ENCODE data around the gene CCDC172.

The CCDC172 gene

GRCh38 chr10:116287906-116288501 is 36.2 kb upstream of the CCDC172 start:
- no peaks in the 10 kb centered on the region for H3K9me3 ChIP-seq (ENCODE audit: control insufficient read depth, low read length)

GRCh38 chr10:116289652-116290051 is 34.6 kb upstream of the CCDC172 start:
- Histone ChIP-seq H3K4me1 (no peaks in the 10 kb centered on the region), H3K27ac (no peak overlapping the region), H3K79me2 (no peaks in the 10 kb centered on the region), H3K9me3 (ENCODE audit: control insufficient read depth, low read length) (no peaks in the 10 kb centered on the region), H3K27me3 (ENCODE audit: control insufficient read depth, insufficient read depth, low read length) (no peaks in the 10 kb centered on the region), H2AFZ (no peak overlapping the region), H3K36me3 (ENCODE audit: control insufficient read depth, insufficient read depth, low read length) (no peaks in the 10 kb centered on the region), H3K4me2 (ENCODE audit: low read length) (no peak overlapping the region), H3K4me3 (ENCODE audit: low read depth, low read length) (no peak overlapping the region), H3K9ac (no peak overlapping the region)
- no peak for TF ChIP-seq CTCF (IDR thresholded peaks at IDR 0.05)

More at GRCh38 chr10:116287906-116288501, 36.2 kb upstream of the CCDC172 start:
- no peaks in the 10 kb centered on the region for H3K27me3 ChIP-seq (ENCODE audit: control insufficient read depth, insufficient read depth, low read length)
- no peak overlapping the region for H3K27ac ChIP-seq
- H3K9ac ChIP-seq: no peak overlapping the region
- H3K79me2 ChIP-seq: no peaks in the 10 kb centered on the region
- peak; percentile 64 for TF ChIP-seq CTCF (IDR thresholded peaks at IDR 0.05)
- no peaks in the 10 kb centered on the region for H3K4me1 ChIP-seq
- no peaks in the 10 kb centered on the region for H3K36me3 ChIP-seq (ENCODE audit: control insufficient read depth, insufficient read depth, low read length)
- no peak overlapping the region for H3K4me2 ChIP-seq (ENCODE audit: low read length)
- H2AFZ ChIP-seq: no peak overlapping the region
- no peak overlapping the region for H3K4me3 ChIP-seq (ENCODE audit: low read depth, low read length)

- H3K27ac ChIP-seq: no peak overlapping the region
- H3K36me3 ChIP-seq (ENCODE audit: control insufficient read depth, insufficient read depth, low read length): no peaks in the 10 kb centered on the region
- H3K4me1 ChIP-seq: no peaks in the 10 kb centered on the region
- H3K4me2 ChIP-seq (ENCODE audit: low read length): no peak overlapping the region
- H3K9me3 ChIP-seq (ENCODE audit: control insufficient read depth, low read length): no peaks in the 10 kb centered on the region
- no peak overlapping the region for H3K9ac ChIP-seq
- H3K4me3 ChIP-seq (ENCODE audit: low read depth, low read length): no peak overlapping the region
- no peaks in the 10 kb centered on the region for H3K79me2 ChIP-seq
- no peak overlapping the region for H2AFZ ChIP-seq
- no peak for TF ChIP-seq CTCF (IDR thresholded peaks at IDR 0.05)
- no peaks in the 10 kb centered on the region for H3K27me3 ChIP-seq (ENCODE audit: control insufficient read depth, insufficient read depth, low read length)
Measured at GRCh38 chr10:116292493-116292892, 31.8 kb upstream of the CCDC172 start.

GRCh38 chr10:116296291-116296721 is 27.9 kb upstream of the CCDC172 start:
- no peaks in the 10 kb centered on the region for H3K27me3 ChIP-seq (ENCODE audit: control insufficient read depth, insufficient read depth, low read length)
- H3K9ac ChIP-seq: no peak overlapping the region
- no peak overlapping the region for H3K4me3 ChIP-seq (ENCODE audit: low read depth, low read length)
- no peak overlapping the region for H3K27ac ChIP-seq
- H3K9me3 ChIP-seq (ENCODE audit: control insufficient read depth, low read length): no peaks in the 10 kb centered on the region
- H3K4me2 ChIP-seq (ENCODE audit: low read length): no peak overlapping the region
- no peaks in the 10 kb centered on the region for H3K79me2 ChIP-seq
- H3K4me1 ChIP-seq: no peaks in the 10 kb centered on the region
- no peaks in the 10 kb centered on the region for H3K36me3 ChIP-seq (ENCODE audit: control insufficient read depth, insufficient read depth, low read length)
- no peak overlapping the region for H2AFZ ChIP-seq
- no peak for TF ChIP-seq CTCF (IDR thresholded peaks at IDR 0.05)

GRCh38 chr10:116298586-116298985 is 25.7 kb upstream of the CCDC172 start:
- H3K9ac ChIP-seq: no peak overlapping the region
- H3K4me1 ChIP-seq: no peaks in the 10 kb centered on the region
- no peaks in the 10 kb centered on the region for H3K27me3 ChIP-seq (ENCODE audit: control insufficient read depth, insufficient read depth, low read length)
- H3K4me2 ChIP-seq (ENCODE audit: low read length): no peak overlapping the region
- no peak overlapping the region for H2AFZ ChIP-seq
- TF ChIP-seq CTCF (IDR thresholded peaks at IDR 0.05): no peak
- no peaks in the 10 kb centered on the region for H3K9me3 ChIP-seq (ENCODE audit: control insufficient read depth, low read length)
- no peak overlapping the region for H3K27ac ChIP-seq
- H3K36me3 ChIP-seq (ENCODE audit: control insufficient read depth, insufficient read depth, low read length): no peaks in the 10 kb centered on the region
- H3K79me2 ChIP-seq: no peaks in the 10 kb centered on the region
- H3K4me3 ChIP-seq (ENCODE audit: low read depth, low read length): no peak overlapping the region

Data from parathyroid adenoma (tissue), 2 donors.